PFSK-1 (cell line): Measurements from ENCODE around the gene COL23A1.

Experiments used
- POLR2AphosphoS5 ChIP-seq: IDR thresholded peaks from 2 replicates; pipeline ENCODE4 v1.6.1; 2012; ENCODE audit warnings: low read depth, mild to moderate bottlenecking, control low read depth, low read length, moderate library complexity
- SIN3A ChIP-seq: IDR thresholded peaks from 2 replicates; pipeline ENCODE4 v1.6.1; 2012; ENCODE audit warnings: mild to moderate bottlenecking, low read length, moderate library complexity, borderline replicate concordance; ENCODE audit not compliant: insufficient read depth
- TAF1 ChIP-seq: IDR thresholded peaks from 2 replicates; pipeline ENCODE4 v1.6.1; 2012; ENCODE audit warnings: low read length, control low read depth, borderline replicate concordance; ENCODE audit not compliant: insufficient read depth
- TF ChIP-seq, protein P1 (sequence below), 2 experiments: IDR thresholded peaks; 2 replicates each; pipeline versions ENCODE4 v1.6.1 to v1.8.0; 2011 to 2012; ENCODE audit warnings: low read depth in 2 of 2, low read length in 2 of 2, control low read depth in 1 of 2, inconsistent platforms in 1 of 2, mild to moderate bottlenecking in 1 of 2, moderate library complexity in 1 of 2; ENCODE audit not compliant: insufficient read depth in 1 of 2

DNA sequence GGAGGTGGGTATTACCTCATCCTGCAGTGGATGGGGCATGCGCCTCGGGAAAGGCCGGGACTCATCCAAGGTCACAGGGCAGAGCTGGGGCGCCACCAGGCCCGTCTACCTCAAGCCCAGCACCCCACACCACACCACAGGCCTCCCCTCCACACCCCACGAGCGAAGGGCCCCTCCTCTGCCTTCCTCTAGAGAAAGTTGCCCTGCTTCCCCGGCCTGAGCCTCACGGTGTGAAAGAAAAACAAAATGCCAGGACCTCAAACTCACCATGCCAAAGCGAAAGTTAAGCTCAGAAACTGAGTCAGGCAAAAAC, 161.1 kb downstream of the COL23A1 start:
- no peak for TF ChIP-seq POLR2AphosphoS5
- TF ChIP-seq SIN3A, result no peak
- TF ChIP-seq TAF1, result no peak
- TF ChIP-seq, protein P1, sequence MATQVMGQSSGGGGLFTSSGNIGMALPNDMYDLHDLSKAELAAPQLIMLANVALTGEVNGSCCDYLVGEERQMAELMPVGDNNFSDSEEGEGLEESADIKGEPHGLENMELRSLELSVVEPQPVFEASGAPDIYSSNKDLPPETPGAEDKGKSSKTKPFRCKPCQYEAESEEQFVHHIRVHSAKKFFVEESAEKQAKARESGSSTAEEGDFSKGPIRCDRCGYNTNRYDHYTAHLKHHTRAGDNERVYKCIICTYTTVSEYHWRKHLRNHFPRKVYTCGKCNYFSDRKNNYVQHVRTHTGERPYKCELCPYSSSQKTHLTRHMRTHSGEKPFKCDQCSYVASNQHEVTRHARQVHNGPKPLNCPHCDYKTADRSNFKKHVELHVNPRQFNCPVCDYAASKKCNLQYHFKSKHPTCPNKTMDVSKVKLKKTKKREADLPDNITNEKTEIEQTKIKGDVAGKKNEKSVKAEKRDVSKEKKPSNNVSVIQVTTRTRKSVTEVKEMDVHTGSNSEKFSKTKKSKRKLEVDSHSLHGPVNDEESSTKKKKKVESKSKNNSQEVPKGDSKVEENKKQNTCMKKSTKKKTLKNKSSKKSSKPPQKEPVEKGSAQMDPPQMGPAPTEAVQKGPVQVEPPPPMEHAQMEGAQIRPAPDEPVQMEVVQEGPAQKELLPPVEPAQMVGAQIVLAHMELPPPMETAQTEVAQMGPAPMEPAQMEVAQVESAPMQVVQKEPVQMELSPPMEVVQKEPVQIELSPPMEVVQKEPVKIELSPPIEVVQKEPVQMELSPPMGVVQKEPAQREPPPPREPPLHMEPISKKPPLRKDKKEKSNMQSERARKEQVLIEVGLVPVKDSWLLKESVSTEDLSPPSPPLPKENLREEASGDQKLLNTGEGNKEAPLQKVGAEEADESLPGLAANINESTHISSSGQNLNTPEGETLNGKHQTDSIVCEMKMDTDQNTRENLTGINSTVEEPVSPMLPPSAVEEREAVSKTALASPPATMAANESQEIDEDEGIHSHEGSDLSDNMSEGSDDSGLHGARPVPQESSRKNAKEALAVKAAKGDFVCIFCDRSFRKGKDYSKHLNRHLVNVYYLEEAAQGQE (IDR thresholded peaks at IDR 0.05; ENCODE audit: insufficient read depth in 1 of 2, low read depth in 2 of 2, low read length in 2 of 2), result no peak
